ENCODE results near the gene NUP42.
A peak's percentile ranks its signal among the peaks of the same experiment; 100 is the strongest.

Gene NUP42

GRCh38 chr7:23204241-23204640, 22.4 kb downstream of the NUP42 start:
- TF ChIP-seq CTCF (conservative IDR thresholded peaks at IDR 0.05; ENCODE audit: low read depth, low read length) = no peak
- no peak overlapping the region for H3K4me3 ChIP-seq (ENCODE audit: low read depth, low read length)
- DNase-seq (ENCODE audit: low read depth) = no peak

- TF ChIP-seq CTCF (conservative IDR thresholded peaks at IDR 0.05; ENCODE audit: low read depth, low read length) = no peak
- H3K4me3 ChIP-seq (ENCODE audit: low read depth, low read length) = peak overlapping the region; percentile 57
- no peak for DNase-seq (ENCODE audit: low read depth)
Measured at GRCh38 chr7:23205577-23205908, 23.7 kb downstream of the NUP42 start.

GRCh38 chr7:23205909-23206767, 24.3 kb downstream of the NUP42 start:
- peak; percentile 49 for DNase-seq (ENCODE audit: low read depth)
- H3K4me3 ChIP-seq (ENCODE audit: low read depth, low read length) = peak overlapping the region; percentile 57
- TF ChIP-seq CTCF (conservative IDR thresholded peaks at IDR 0.05; ENCODE audit: low read depth, low read length) = no peak

GRCh38 chr7:23207021-23207420, 25.2 kb downstream of the NUP42 start:
- TF ChIP-seq CTCF (conservative IDR thresholded peaks at IDR 0.05; ENCODE audit: low read depth, low read length) = no peak
- DNase-seq (ENCODE audit: low read depth) = no peak
- H3K4me3 ChIP-seq (ENCODE audit: low read depth, low read length) = no peak overlapping the region

- DNase-seq (ENCODE audit: low read depth) = no peak
- no peak overlapping the region for H3K4me3 ChIP-seq (ENCODE audit: low read depth, low read length)
- TF ChIP-seq CTCF (conservative IDR thresholded peaks at IDR 0.05; ENCODE audit: low read depth, low read length) = no peak
Measured at GRCh38 chr7:23207884-23208283, 26.0 kb downstream of the NUP42 start.

- H3K4me3 ChIP-seq (ENCODE audit: low read depth, low read length) = no peak overlapping the region
- DNase-seq (ENCODE audit: low read depth) = no peak
- TF ChIP-seq CTCF (conservative IDR thresholded peaks at IDR 0.05; ENCODE audit: low read depth, low read length) = no peak
Measured at GRCh38 chr7:23208316-23208715, 26.5 kb downstream of the NUP42 start.

- DNase-seq (ENCODE audit: low read depth) = no peak
- H3K4me3 ChIP-seq (ENCODE audit: low read depth, low read length) = no peak overlapping the region
- TF ChIP-seq CTCF (conservative IDR thresholded peaks at IDR 0.05; ENCODE audit: low read depth, low read length) = no peak
Measured at GRCh38 chr7:23210506-23210905, 28.7 kb downstream of the NUP42 start.

Data from choroid plexus epithelial cell (primary cell).